Measurements from ENCODE around the gene DKKL1.
"Not testable (repeated sequence)": the region's sequence is repeated elsewhere in the genome, so short reads cannot be mapped to it uniquely, and the experiment has no call there.

DNA sequence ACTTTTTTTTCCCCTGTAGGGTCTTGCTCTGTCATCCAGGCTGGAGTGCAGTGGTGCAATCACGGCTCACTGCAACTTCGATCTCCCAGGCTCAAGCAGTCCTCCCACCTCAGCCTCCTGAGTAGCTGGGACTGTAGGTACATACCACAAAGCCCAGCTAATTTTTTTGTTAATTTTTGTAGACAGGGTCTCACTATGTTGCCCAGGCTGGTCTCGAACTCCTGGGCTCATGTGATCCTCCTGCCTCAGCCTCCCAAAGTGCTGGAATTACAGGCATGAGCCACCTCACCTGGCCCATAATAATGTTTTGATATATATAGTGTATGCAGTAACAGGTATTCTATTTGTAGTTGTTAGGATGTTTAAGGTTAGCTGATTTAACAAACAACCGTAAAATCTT lies 32.5 kb upstream of the DKKL1 start:
- TF ChIP-seq, protein P1, sequence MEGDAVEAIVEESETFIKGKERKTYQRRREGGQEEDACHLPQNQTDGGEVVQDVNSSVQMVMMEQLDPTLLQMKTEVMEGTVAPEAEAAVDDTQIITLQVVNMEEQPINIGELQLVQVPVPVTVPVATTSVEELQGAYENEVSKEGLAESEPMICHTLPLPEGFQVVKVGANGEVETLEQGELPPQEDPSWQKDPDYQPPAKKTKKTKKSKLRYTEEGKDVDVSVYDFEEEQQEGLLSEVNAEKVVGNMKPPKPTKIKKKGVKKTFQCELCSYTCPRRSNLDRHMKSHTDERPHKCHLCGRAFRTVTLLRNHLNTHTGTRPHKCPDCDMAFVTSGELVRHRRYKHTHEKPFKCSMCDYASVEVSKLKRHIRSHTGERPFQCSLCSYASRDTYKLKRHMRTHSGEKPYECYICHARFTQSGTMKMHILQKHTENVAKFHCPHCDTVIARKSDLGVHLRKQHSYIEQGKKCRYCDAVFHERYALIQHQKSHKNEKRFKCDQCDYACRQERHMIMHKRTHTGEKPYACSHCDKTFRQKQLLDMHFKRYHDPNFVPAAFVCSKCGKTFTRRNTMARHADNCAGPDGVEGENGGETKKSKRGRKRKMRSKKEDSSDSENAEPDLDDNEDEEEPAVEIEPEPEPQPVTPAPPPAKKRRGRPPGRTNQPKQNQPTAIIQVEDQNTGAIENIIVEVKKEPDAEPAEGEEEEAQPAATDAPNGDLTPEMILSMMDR (conservative IDR thresholded peaks at IDR 0.05; ENCODE audit: low read depth, low read length) = not testable (repeated sequence)
- not testable (repeated sequence) for TF ChIP-seq RCOR1 (IDR thresholded peaks at IDR 0.05; ENCODE audit: insufficient replicate concordance, low read length); CEBPB (IDR thresholded peaks at IDR 0.05; ENCODE audit: low read depth, low read length)
